ENCODE measurements around the gene MAMSTR. TPM values are rescaled to one million over a fixed set of nuclear protein-coding genes. Genes with fewer than 3 reads are reported as not detected.

Gene MAMSTR
- total RNA-seq, 1 donor from 2014 or later = 0.57 TPM

DNA sequence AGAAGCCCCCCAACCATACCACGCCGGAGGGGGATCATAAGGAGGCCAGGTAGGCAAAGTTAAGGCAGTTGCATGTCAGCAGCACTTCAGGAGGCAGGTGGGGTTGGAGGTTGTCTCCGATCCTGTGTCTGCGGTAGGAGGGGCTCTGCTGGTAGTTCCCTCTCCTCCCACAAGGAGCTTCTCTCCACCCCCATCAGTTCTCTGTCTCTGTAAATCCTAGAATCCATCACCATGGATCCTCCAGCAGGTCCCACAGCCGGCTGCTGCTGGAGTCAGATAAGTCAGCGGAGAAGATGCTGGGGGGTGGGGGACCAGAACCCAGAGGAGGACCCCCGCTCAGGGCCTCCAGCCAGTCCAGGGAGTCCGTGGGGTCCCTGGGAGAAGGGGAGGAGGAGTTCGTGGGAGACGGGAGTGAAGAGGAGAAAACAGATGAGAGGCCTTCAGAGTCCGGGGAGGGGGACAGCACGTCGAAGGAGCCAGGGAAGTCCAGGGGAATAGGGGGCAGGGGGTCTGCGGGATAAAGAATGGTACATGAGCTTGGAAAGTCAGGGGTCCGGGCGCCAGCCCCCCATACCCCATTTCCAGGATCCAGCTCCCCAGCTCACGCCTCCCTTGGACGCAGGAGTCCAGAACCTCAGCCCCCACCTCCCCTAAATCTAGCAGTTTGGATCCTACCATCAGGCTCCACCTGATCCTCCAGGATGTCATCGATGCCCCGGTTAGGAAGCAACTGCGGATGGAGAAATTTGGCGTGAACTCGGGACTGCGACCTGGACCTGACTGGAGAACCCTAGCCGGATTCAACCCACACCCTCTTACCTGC, 6.3 kb downstream of the MAMSTR start:
- TF ChIP-seq, protein P1, sequence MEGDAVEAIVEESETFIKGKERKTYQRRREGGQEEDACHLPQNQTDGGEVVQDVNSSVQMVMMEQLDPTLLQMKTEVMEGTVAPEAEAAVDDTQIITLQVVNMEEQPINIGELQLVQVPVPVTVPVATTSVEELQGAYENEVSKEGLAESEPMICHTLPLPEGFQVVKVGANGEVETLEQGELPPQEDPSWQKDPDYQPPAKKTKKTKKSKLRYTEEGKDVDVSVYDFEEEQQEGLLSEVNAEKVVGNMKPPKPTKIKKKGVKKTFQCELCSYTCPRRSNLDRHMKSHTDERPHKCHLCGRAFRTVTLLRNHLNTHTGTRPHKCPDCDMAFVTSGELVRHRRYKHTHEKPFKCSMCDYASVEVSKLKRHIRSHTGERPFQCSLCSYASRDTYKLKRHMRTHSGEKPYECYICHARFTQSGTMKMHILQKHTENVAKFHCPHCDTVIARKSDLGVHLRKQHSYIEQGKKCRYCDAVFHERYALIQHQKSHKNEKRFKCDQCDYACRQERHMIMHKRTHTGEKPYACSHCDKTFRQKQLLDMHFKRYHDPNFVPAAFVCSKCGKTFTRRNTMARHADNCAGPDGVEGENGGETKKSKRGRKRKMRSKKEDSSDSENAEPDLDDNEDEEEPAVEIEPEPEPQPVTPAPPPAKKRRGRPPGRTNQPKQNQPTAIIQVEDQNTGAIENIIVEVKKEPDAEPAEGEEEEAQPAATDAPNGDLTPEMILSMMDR (IDR thresholded peaks at IDR 0.05; ENCODE audit: insufficient read depth, low read depth, low read length) = no peak
- no peak for TF ChIP-seq EZH2 (IDR thresholded peaks at IDR 0.05; ENCODE audit: insufficient read depth, low read length)
- Mint-ChIP-seq H3K27me3 (ENCODE audit: low read depth, unreplicated experiment) (no peaks in the 10 kb centered on the region), H3K9me3 (ENCODE audit: unreplicated experiment) (no peaks in the 10 kb centered on the region), H3K4me3 (ENCODE audit: unreplicated experiment) (peak overlapping the region; percentile 90), H3K4me1 (ENCODE audit: low read depth, unreplicated experiment) (peaks cover 3% of the 10 kb centered on the region), H3K27ac (ENCODE audit: unreplicated experiment) (no peak overlapping the region), H3K36me3 (ENCODE audit: low read depth, unreplicated experiment) (peaks cover 10% of the 10 kb centered on the region)
- FAIRE-seq = no peak
- Histone ChIP-seq H3K9ac (ENCODE audit: low read length) (peak overlapping the region; percentile 70), H3K27ac (ENCODE audit: low read depth, low read length) (no peak overlapping the region), H2AFZ (ENCODE audit: low read depth, low read length) (peak overlapping the region; percentile 71), H4K20me1 (ENCODE audit: insufficient read depth, low read length) (no peaks in the 10 kb centered on the region), H3K4me2 (ENCODE audit: low read length) (peak overlapping the region; percentile 87), H3K4me1 (ENCODE audit: insufficient read depth, low read length) (peaks cover 24% of the 10 kb centered on the region), H3K27me3 (ENCODE audit: insufficient read depth, low read length) (no peaks in the 10 kb centered on the region), H3K36me3 (ENCODE audit: insufficient read depth, low read length) (no peaks in the 10 kb centered on the region), H3K9me3 (ENCODE audit: insufficient read depth, low read depth, low read length) (no peaks in the 10 kb centered on the region), H3K79me2 (ENCODE audit: insufficient read depth, low read length) (no peaks in the 10 kb centered on the region), H3K4me3 (ENCODE audit: insufficient read depth, low read depth, low read length) (peak overlapping the region; percentile 71)
- DNase-seq (ENCODE audit: low read depth) = no peak

DNA sequence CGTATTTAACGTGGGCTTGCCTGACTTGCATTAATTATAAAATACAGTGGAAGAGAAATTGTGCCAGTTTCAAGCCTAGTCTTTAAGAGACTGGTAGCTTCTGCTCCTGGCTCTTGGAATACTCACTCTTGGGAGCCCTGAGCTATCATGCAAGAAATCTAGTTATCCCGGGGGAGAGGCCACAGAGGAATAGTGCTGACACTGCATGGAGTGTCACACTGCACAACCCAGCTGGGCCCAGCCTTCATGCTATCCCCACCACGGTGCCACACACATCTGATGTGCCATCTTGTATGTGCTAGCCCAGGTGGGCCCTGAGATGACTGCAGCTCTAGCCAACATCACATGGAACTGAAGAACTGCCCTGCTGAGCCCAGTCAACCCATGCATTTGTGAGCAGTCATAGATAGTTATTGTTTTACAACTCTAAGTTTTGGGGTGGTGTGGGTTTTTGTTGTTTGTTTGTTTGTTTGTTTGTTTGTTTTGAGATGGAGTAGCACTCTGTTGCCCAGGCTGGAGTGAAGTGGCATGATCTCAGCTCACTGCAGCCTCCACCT, 8.3 kb downstream of the MAMSTR start:
- no peak overlapping the region for H3K9ac ChIP-seq (ENCODE audit: low read length)
- Mint-ChIP-seq H3K36me3 (ENCODE audit: low read depth, unreplicated experiment) (peaks cover 10% of the 10 kb centered on the region), H3K27ac (ENCODE audit: unreplicated experiment) (no peak overlapping the region), H3K4me3 (ENCODE audit: unreplicated experiment) (no peak overlapping the region), H3K4me1 (ENCODE audit: low read depth, unreplicated experiment) (peaks cover 3% of the 10 kb centered on the region), H3K9me3 (ENCODE audit: unreplicated experiment) (no peaks in the 10 kb centered on the region), H3K27me3 (ENCODE audit: low read depth, unreplicated experiment) (no peaks in the 10 kb centered on the region)
- H3K27me3 ChIP-seq (ENCODE audit: insufficient read depth, low read length) = no peaks in the 10 kb centered on the region
- no peaks in the 10 kb centered on the region for H3K79me2 ChIP-seq (ENCODE audit: insufficient read depth, low read length)
- H3K27ac ChIP-seq (ENCODE audit: low read depth, low read length) = no peak overlapping the region
- H2AFZ ChIP-seq (ENCODE audit: low read depth, low read length) = no peak overlapping the region
- H3K4me1 ChIP-seq (ENCODE audit: insufficient read depth, low read length) = peaks cover 16% of the 10 kb centered on the region
- no peak overlapping the region for H3K4me2 ChIP-seq (ENCODE audit: low read length)
- no peak overlapping the region for H3K4me3 ChIP-seq (ENCODE audit: insufficient read depth, low read depth, low read length)
- H4K20me1 ChIP-seq (ENCODE audit: insufficient read depth, low read length) = no peaks in the 10 kb centered on the region
- TF ChIP-seq EZH2 (IDR thresholded peaks at IDR 0.05; ENCODE audit: insufficient read depth, low read length) = no peak
- TF ChIP-seq, protein P1 (IDR thresholded peaks at IDR 0.05; ENCODE audit: insufficient read depth, low read depth, low read length) = no peak
- no peaks in the 10 kb centered on the region for H3K36me3 ChIP-seq (ENCODE audit: insufficient read depth, low read length)
- no peak for DNase-seq (ENCODE audit: low read depth)
- no peak for FAIRE-seq
- no peaks in the 10 kb centered on the region for H3K9me3 ChIP-seq (ENCODE audit: insufficient read depth, low read depth, low read length)

DNA sequence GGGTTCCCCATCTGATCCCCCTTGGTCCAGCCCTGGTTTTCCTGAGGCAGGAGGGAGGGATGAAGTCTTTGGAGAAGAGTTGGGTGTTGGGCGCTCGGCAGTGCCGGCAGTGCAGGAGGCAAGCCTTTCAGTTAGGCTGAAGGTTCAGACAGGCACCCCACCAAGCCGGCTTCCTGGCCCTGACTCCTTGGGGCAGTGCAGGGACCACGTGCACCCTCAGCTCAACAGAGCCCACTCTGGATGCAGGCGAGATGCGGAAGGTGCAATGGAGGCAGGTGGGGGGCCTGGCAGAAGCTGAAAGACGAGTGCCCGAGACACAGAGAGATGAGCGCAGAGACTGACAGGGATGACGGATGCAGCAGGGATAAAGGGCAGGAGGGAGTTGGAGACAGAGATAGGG, 11.1 kb downstream of the MAMSTR start:
- FAIRE-seq (no peak), DNase-seq (ENCODE audit: low read depth) (no peak)
- Mint-ChIP-seq H3K27me3 (ENCODE audit: low read depth, unreplicated experiment) (no peaks in the 10 kb centered on the region), H3K4me3 (ENCODE audit: unreplicated experiment) (no peak overlapping the region), H3K36me3 (ENCODE audit: low read depth, unreplicated experiment) (peaks cover 16% of the 10 kb centered on the region), H3K9me3 (ENCODE audit: unreplicated experiment) (no peaks in the 10 kb centered on the region), H3K27ac (ENCODE audit: unreplicated experiment) (no peak overlapping the region), H3K4me1 (ENCODE audit: low read depth, unreplicated experiment) (no peaks in the 10 kb centered on the region)
- H3K27ac ChIP-seq (ENCODE audit: low read depth, low read length) = no peak overlapping the region
- H3K4me1 ChIP-seq (ENCODE audit: insufficient read depth, low read length) = peaks cover 7% of the 10 kb centered on the region
- H3K79me2 ChIP-seq (ENCODE audit: insufficient read depth, low read length) = no peaks in the 10 kb centered on the region
- H3K4me3 ChIP-seq (ENCODE audit: insufficient read depth, low read depth, low read length) = no peak overlapping the region
- no peaks in the 10 kb centered on the region for H3K36me3 ChIP-seq (ENCODE audit: insufficient read depth, low read length)
- H2AFZ ChIP-seq (ENCODE audit: low read depth, low read length) = no peak overlapping the region
- H3K9ac ChIP-seq (ENCODE audit: low read length) = no peak overlapping the region
- H3K4me2 ChIP-seq (ENCODE audit: low read length) = no peak overlapping the region
- H3K27me3 ChIP-seq (ENCODE audit: insufficient read depth, low read length) = no peaks in the 10 kb centered on the region
- no peak for TF ChIP-seq EZH2 (IDR thresholded peaks at IDR 0.05; ENCODE audit: insufficient read depth, low read length)
- TF ChIP-seq, protein P1 (IDR thresholded peaks at IDR 0.05; ENCODE audit: insufficient read depth, low read depth, low read length) = no peak
- H4K20me1 ChIP-seq (ENCODE audit: insufficient read depth, low read length) = no peaks in the 10 kb centered on the region
- H3K9me3 ChIP-seq (ENCODE audit: insufficient read depth, low read depth, low read length) = no peaks in the 10 kb centered on the region
